NCI-H460 (cell line): ENCODE data around the gene BPIFA2. TPM values are rescaled to one million over a fixed set of nuclear protein-coding genes. Genes with fewer than 3 reads are reported as not detected.

ENCODE experiments used
- DNase-seq: peaks from one replicate; pipeline ENCODE4 v3.0.0-alpha.2; 2016; ENCODE audit warnings: low read depth; ENCODE audit errors: extremely low read depth
- total RNA-seq: library from RNA; depleted of rRNA; stranded (reverse); fragments of >200 nt; shearing (Covaris generic); gene quantifications from 2 replicates; pipeline ENCODE4 v1.2.3, GENCODE V29; 2014; rRNA removed

Gene BPIFA2
- total RNA-seq, 1 experiment from 2014 or later, result not detected

DNA sequence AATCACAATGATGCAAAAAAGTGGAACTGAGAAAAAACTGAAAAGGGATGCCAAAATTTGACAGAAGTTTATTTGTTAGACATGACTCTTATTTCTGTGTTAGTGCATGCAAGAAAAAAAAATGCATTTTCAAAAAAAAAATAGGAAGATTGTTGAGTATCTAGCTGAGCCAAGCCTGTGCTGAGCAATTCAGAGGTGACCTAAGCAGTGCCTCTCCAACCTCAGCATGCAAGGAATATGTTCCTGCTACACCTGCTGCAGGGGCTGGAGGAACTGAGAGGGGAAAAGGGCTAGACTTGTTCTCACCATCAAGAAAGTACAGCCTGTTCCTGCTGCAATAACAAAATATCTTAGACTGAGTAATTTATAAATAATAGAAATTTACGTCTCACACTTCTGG, 24.0 kb downstream of the BPIFA2 start:
- DNase-seq, result no peak

DNA sequence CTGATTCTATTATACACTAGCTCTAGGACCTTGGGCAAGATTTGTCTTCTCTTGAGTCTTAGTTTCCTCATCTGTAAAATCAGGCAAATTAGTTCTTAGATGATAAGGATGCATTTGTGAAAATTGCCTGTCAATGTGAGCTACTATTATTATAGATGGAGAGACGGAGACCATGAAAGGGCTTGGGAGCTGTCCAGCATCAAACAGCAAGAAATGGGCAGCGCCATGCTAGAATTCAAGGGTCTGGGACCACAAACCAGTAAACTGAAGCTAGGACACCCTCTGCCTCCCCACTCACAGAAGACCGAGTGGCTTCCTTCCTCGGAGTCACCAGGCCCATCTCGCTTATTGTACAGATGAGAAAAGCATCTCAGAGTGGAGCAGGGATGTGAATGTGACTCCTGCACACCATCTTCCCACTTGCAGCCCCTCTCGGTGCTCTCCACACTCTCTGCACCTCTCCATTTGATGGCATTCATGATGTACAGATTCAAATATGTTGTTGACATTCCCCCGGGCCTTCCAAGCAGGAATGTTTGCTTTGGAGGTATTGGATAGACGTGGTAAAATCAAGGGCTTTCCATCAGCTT, 25.0 kb downstream of the BPIFA2 start:
- DNase-seq, result no peak

DNA sequence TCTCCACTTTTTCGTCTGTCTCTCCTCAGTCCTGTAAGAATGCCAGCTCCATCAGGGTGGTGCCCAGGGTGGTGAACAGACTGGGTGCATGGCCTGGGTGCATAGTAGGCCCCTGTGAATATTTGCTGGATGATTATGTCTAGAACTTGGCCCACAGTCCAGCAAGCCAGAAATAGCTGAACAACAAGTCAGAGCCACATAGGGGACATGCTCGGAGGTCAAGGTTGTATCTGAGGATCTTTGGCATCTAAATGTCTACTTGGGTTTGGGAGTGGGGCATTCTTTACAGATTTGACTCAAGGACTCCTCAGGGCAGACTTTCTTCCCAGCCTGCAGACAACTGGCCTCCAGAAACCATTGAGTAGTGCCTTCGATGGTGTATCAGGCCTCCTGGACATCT, 31.1 kb downstream of the BPIFA2 start:
- no peak for DNase-seq

DNA sequence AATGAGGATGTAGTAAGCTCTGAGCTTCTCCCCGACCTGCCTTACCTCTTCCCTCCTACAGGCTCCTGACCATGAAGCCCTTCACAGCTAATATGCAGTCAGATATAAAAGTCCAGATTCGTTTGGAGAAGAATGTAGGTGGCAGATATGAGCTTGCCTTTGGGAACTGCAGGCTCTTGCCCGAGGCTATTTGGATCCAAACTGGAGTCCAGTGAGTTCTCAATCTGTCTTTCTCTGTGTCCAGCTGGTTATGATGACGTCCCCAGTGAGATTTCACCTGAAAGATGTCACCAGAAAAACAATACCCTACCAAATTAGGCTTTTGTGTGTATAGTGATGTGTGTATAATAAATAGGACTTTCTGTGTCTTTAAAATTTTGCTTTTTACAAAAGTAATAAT, 34.5 kb downstream of the BPIFA2 start:
- no peak for DNase-seq

DNA sequence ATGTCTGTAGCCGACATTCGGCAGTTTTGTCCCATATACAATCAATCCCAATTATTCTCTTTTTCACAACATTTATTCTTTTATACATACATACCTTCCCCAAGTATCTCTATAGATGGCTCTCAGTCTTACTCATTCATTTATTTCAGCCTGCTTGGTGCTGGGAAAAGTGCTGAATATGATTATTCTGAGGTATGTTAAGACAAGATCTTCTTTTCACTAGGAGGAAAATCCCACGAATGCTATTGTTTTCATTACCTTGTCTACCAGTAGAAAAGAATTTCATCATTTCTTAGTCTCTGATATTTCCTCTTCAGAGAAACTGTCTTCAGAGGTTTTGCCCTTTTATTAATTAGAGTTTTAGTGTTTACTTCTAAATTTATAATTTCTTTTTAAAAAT, 35.5 kb downstream of the BPIFA2 start:
- DNase-seq, result no peak

DNA sequence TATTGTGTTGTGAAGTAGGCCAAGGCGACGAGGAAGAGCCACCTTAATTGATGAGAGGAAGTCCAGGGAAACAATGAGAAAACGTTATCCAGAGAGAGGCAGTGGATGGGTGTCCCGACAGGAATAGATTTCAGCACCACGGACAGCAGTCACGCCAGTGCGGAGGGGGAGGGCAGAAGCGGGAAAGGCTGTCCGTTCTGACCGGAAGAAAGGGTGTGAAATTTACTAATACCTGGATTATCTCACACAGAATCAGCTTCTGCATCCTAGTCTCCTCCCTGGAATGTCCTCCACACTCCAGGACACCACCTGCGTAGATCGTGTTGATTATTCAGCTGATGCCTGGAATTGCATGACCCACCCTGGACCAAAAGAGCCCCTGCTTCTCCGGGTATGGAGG, 41.8 kb downstream of the BPIFA2 start:
- peak; percentile 71 for DNase-seq

DNA sequence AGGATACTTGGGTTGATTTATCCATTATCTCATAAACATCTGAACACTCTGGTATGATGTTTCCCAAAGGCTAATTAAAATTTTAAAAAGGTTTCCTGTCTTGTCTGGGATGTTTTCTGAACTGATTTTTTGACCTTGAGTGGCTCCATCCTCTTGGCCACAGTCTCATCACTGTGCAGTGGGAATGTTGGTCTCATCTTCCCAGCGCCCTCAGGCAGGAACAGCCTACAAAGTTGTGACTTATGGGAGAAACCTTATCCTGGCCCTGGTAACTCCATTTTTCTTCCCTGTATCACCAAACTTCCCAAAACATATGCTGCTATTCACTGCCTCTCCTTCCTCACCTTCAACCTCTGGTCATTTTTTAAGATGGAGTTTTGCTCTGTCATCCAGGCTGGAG, 42.4 kb downstream of the BPIFA2 start:
- DNase-seq, result no peak

DNA sequence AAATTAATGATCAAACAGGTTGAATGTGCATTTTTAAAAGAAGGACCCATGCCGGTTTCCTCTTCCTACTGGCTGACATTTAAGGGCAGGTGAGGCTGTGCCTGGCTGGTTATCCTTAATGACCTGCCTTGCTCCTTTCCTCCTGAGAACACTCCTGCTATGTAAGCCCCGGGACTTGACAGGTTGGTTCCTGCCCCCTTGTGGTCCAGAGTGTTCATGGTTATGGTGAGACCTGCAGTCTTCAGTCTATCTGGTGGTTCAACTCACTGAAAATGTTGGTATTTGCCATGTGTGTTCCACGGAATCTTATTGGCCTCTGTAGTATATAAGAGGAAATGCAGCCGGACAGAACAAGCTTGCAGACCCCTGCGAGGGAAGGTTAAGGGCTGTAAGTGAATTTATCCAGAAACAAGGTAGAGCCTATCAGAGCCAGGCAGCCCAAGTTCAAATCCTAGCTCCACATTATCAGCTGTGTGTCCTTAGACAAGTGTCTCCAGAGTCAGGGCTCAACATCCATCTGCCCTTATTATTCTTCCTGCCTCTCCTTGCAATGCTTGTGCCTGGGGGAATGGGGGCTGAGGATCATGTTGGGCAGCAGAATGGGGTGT, 44.0 kb downstream of the BPIFA2 start:
- peak; percentile 49 for DNase-seq

DNA sequence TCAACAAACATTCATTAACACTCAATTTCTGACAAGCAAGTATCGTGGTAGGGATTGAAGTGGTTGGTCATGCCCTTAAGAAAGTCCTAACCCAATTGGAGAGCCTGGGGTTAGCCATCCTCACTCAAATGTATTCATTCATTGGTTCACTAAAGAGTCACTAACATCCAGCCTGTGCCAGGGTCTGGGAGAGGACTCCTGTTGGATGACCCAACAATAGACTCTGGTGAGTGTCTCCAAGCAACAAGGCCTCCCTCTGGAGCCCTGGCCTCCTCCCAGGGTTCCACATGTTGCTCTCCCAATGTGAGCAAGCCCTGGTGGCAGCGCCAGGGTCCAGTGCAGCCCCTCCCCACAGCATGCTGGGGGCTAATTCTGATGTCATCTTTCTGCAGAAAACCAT, 49.1 kb downstream of the BPIFA2 start, which contains the start of gene BPIFA3:
Gene BPIFA3, plus strand, starts transcription at position 301 of the 400 bp plus-strand sequence. CDS start 185 bp downstream, outside the sequence.
- no peak for DNase-seq

DNA sequence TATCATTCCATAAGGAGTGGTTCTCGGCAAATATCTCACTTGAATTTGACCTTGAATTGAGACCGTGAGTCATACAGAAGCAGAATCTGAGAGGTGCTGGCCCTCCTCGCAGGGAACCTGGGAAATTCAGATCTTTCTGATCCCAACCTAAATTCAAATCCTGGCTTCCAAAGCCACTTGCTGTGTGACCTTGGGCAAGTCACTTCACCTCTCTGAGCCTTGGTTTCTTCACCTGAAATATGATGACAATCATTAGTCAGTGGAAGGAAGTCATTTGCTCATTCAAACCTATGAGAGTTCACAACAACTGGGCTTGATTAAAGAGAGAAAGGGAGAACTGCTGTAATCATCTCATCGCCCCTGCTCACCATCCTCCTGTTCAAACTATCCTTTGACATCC, 56.4 kb downstream of the BPIFA2 start:
- no peak for DNase-seq

DNA sequence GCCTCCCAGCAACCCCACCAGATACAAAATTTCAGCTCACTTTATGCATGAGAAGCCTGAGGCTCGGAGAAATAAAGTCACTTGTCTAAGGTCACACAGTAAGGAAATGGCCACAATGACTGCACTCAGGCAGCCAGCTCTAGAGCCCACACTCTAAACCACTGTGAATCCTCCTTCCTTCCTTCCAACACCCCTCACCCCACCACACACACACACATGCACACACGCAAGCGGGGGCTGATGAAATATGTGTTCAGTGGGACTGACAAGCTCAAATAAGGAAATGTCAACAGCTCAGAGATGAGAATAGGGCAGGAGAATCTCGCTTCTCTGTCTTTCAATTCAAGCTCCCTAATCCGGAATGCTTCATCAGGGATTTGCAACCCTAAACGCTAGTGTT, 61.9 kb downstream of the BPIFA2 start:
- DNase-seq, result no peak

Other genes with a start within 250 kb of the BPIFA2 start
- gene SUN5, start 163.7 kb upstream of the BPIFA2 start, total RNA-seq, result not detected in 2 replicates
- gene BPIFB2, start 160.5 kb upstream of the BPIFA2 start, total RNA-seq, result not detected in 2 replicates
- gene BPIFB6, start 136.5 kb upstream of the BPIFA2 start, total RNA-seq, result not detected in 2 replicates
- gene BPIFB3, start 114.3 kb upstream of the BPIFA2 start, total RNA-seq, result not detected in 2 replicates
- gene BPIFB4, start 88.5 kb upstream of the BPIFA2 start, total RNA-seq, result not detected in 2 replicates
- gene BPIFA3, start 49.2 kb downstream of the BPIFA2 start, total RNA-seq, result not detected in 2 replicates
- gene BPIFA1, start 67.8 kb downstream of the BPIFA2 start, total RNA-seq, result not detected in 2 replicates
- gene BPIFB1, start 115.1 kb downstream of the BPIFA2 start, total RNA-seq, result not detected in 2 replicates
- gene CDK5RAP1, start 233.4 kb downstream of the BPIFA2 start, total RNA-seq, result 31.9 and 34.9 TPM in 2 replicates